ENCODE results near the gene IL37.
"Not testable (repeated sequence)": the region's sequence is repeated elsewhere in the genome, so short reads cannot be mapped to it uniquely, and the experiment has no call there.

The IL37 gene

GRCh38 chr2:112889976-112890375 is 21.0 kb upstream of the IL37 start:
- no peak for DNase-seq (ENCODE audit: low read depth)

GRCh38 chr2:112891385-112891831 is 19.6 kb upstream of the IL37 start:
- no peak for DNase-seq (ENCODE audit: low read depth)

- no peak for DNase-seq (ENCODE audit: low read depth)
Observed at GRCh38 chr2:112893752-112894151, 17.2 kb upstream of the IL37 start.

- DNase-seq (ENCODE audit: low read depth): no peak
Observed at GRCh38 chr2:112896909-112897623, 13.9 kb upstream of the IL37 start.

- DNase-seq (ENCODE audit: low read depth): no peak
Observed at GRCh38 chr2:112897624-112897978, 13.4 kb upstream of the IL37 start.

- not testable (repeated sequence) for DNase-seq (ENCODE audit: low read depth)
Observed at GRCh38 chr2:112901431-112902065, 9.4 kb upstream of the IL37 start.

- DNase-seq (ENCODE audit: low read depth): no peak
Observed at GRCh38 chr2:112902816-112903215, 8.1 kb upstream of the IL37 start.

- DNase-seq (ENCODE audit: low read depth): no peak
Observed at GRCh38 chr2:112904883-112905282, 6.1 kb upstream of the IL37 start.

- DNase-seq (ENCODE audit: low read depth): no peak
Observed at GRCh38 chr2:112906276-112906675, 4.7 kb upstream of the IL37 start.

GRCh38 chr2:112907001-112907949 is 3.7 kb upstream of the IL37 start:
- DNase-seq (ENCODE audit: low read depth): no peak

GRCh38 chr2:112908559-112908958 is 2.4 kb upstream of the IL37 start:
- not testable (repeated sequence) for DNase-seq (ENCODE audit: low read depth)

GRCh38 chr2:112910219-112910618 is 746 bp upstream of the IL37 start:
- no peak for DNase-seq (ENCODE audit: low read depth)

- DNase-seq (ENCODE audit: low read depth): no peak
Observed at GRCh38 chr2:112912403-112912802, 1.4 kb downstream of the IL37 start.

GRCh38 chr2:112915300-112916144 is 4.6 kb downstream of the IL37 start:
- DNase-seq (ENCODE audit: low read depth): no peak

GRCh38 chr2:112916145-112916571 is 5.2 kb downstream of the IL37 start:
- DNase-seq (ENCODE audit: low read depth): no peak

GRCh38 chr2:112916625-112917247 is 5.8 kb downstream of the IL37 start:
- no peak for DNase-seq (ENCODE audit: low read depth)

- no peak for DNase-seq (ENCODE audit: low read depth)
Observed at GRCh38 chr2:112917856-112918255, 6.9 kb downstream of the IL37 start.

GRCh38 chr2:112918256-112918655 is 7.3 kb downstream of the IL37 start:
- DNase-seq (ENCODE audit: low read depth): no peak

GRCh38 chr2:112919086-112919485 is 8.1 kb downstream of the IL37 start:
- no peak for DNase-seq (ENCODE audit: low read depth)

GRCh38 chr2:112920923-112921532 is 10.1 kb downstream of the IL37 start:
- DNase-seq (ENCODE audit: low read depth): no peak

GRCh38 chr2:112921982-112922381 is 11.0 kb downstream of the IL37 start:
- no peak for DNase-seq (ENCODE audit: low read depth)

Data from activated T-cell treated with anti-CD3 and anti-CD28 coated beads for 1 hour (primary cell).